IMR-90 (cell line): ENCODE data around the gene KICS2. TPM values are rescaled to one million over a fixed set of nuclear protein-coding genes. Genes with fewer than 3 reads are reported as not detected.

Experiments
- ATAC-seq: fragments of 200-7000 bp; cut with Tn5 transposase; 2 replicates; pipeline ENCODE4 v1.9.1; 2020; ENCODE audit warnings: low read depth, mild to moderate bottlenecking, moderate library complexity
- BruUV-seq: library from RNA; stranded (reverse); fragments of 400-500 nt; replicated peaks from 2 replicates; lab custom pipeline; 2021; lab: Mats Ljungman, UMichigan
- CTCF ChIA-PET: fragments of 300-600 bp; formaldehyde crosslinking; extraction: SDS; loops from one replicate; lab custom pipeline; 2021; ENCODE audit warnings: antibody characterized with exemption; lab: Yijun Ruan, JAX
- POLR2A ChIA-PET: fragments of 300-600 bp; sonication (Branson Sonifier 250); formaldehyde crosslinking; loops from one replicate; lab custom pipeline; 2022; ENCODE audit warnings: antibody characterized with exemption; ENCODE audit not compliant: unreplicated experiment; lab: Charles Lee
- DNase-seq: peaks from one replicate; pipeline ENCODE4 v3.0.0; 2013
- H2AFZ ChIP-seq: replicated peaks from 2 replicates; pipeline ENCODE3; 2013; ENCODE audit warnings: low read length, mild to moderate bottlenecking; ENCODE audit not compliant: poor library complexity
- H2AK5ac ChIP-seq: 2 replicates; pipeline ENCODE4 v1.6.1; 2013; ENCODE audit warnings: low read depth, low read length, inconsistent platforms
- H2AK9ac ChIP-seq: replicated peaks from 2 replicates; pipeline ENCODE3; 2013; ENCODE audit warnings: mild to moderate bottlenecking, low read depth, low read length, moderate library complexity; ENCODE audit not compliant: poor library complexity
- H2BK120ac ChIP-seq: 2 replicates; pipeline ENCODE4 v1.6.1; 2013; ENCODE audit warnings: low read depth, low read length, inconsistent platforms
- H2BK15ac ChIP-seq: 3 replicates; pipeline ENCODE4 v1.6.1; 2013; ENCODE audit warnings: low read depth, low read length, inconsistent platforms
- H2BK20ac ChIP-seq: 2 replicates; pipeline ENCODE4 v1.6.1; 2013; ENCODE audit warnings: low read depth, mild to moderate bottlenecking, inconsistent platforms, low read length, moderate library complexity
- H2BK5ac ChIP-seq: 2 replicates; pipeline ENCODE4 v1.6.1; 2013; ENCODE audit warnings: mild to moderate bottlenecking, low read depth, low read length, inconsistent platforms; ENCODE audit not compliant: poor library complexity, severe bottlenecking
- H3K14ac ChIP-seq: replicated peaks from 2 replicates; pipeline ENCODE4 v1.6.1; 2013; ENCODE audit warnings: low read depth, low read length, inconsistent platforms
- H3K18ac ChIP-seq: 2 replicates; pipeline ENCODE4 v1.6.1; 2013; ENCODE audit warnings: low read depth, low read length, control low read depth
- H3K23ac ChIP-seq: 2 replicates; pipeline ENCODE4 v1.6.1; 2013; ENCODE audit warnings: low read depth, low read length, inconsistent platforms
- H3K27ac ChIP-seq: 2 replicates; pipeline ENCODE4 v1.5.1; 2013; ENCODE audit warnings: mild to moderate bottlenecking, control low read depth, low read length; ENCODE audit not compliant: insufficient read depth
- H3K27me3 ChIP-seq: 2 replicates; pipeline ENCODE4 v1.6.1; 2013; ENCODE audit warnings: low read length; ENCODE audit not compliant: control insufficient read depth, insufficient read depth
- H3K36me3 ChIP-seq: 2 replicates; pipeline ENCODE4 v1.6.1; 2013; ENCODE audit warnings: low read length, mixed read lengths; ENCODE audit not compliant: control insufficient read depth, insufficient read depth
- H3K4ac ChIP-seq: 2 replicates; pipeline ENCODE4 v1.6.1; 2013; ENCODE audit warnings: low read depth, low read length, inconsistent platforms
- H3K4me1 ChIP-seq: 2 replicates; pipeline ENCODE4 v1.6.1; 2013; ENCODE audit warnings: low read length, mixed read lengths; ENCODE audit not compliant: control insufficient read depth, insufficient read depth
- H3K4me2 ChIP-seq: 2 replicates; pipeline ENCODE4 v1.6.1; 2013; ENCODE audit warnings: low read depth, mild to moderate bottlenecking, control low read depth, low read length, moderate library complexity
- H3K4me3 ChIP-seq: 2 replicates; pipeline ENCODE4 v1.5.1; 2013; ENCODE audit warnings: low read depth, mild to moderate bottlenecking, control low read depth, low read length, moderate library complexity; ENCODE audit not compliant: insufficient read depth
- H3K56ac ChIP-seq: 2 replicates; pipeline ENCODE4 v1.6.1; 2013; ENCODE audit warnings: low read length, inconsistent platforms; ENCODE audit not compliant: insufficient read depth; ENCODE audit errors: extremely low read depth
- H3K79me1 ChIP-seq, 2 experiments: 2 replicates each; pipeline ENCODE4 v1.6.1; 2013; ENCODE audit warnings: low read length in 2 of 2, inconsistent platforms in 1 of 2, low read depth in 1 of 2
- H3K9ac ChIP-seq: 2 replicates; pipeline ENCODE4 v1.6.1; 2013; ENCODE audit warnings: low read depth, low read length, control low read depth
- H3K9me1 ChIP-seq: 2 replicates; pipeline ENCODE4 v1.6.1; 2013; ENCODE audit warnings: low read length, inconsistent platforms; ENCODE audit not compliant: insufficient read depth
- H3K9me3 ChIP-seq: 2 replicates; pipeline ENCODE4 v1.6.1; 2013; ENCODE audit warnings: low read length; ENCODE audit not compliant: control insufficient read depth, insufficient read depth
- H4K20me1 ChIP-seq: 2 replicates; pipeline ENCODE4 v1.6.1; 2013; ENCODE audit warnings: low read length, inconsistent platforms; ENCODE audit not compliant: insufficient read depth
- H4K5ac ChIP-seq: 2 replicates; pipeline ENCODE4 v1.6.1; 2013; ENCODE audit warnings: mild to moderate bottlenecking, low read depth, low read length, control low read depth
- H4K8ac ChIP-seq, 2 experiments: 2 replicates each; pipeline ENCODE4 v1.6.1; 2013; ENCODE audit warnings: low read depth in 2 of 2, low read length in 2 of 2, control low read depth in 1 of 2, inconsistent platforms in 1 of 2
- H4K91ac ChIP-seq: 2 replicates; pipeline ENCODE4 v1.6.1; 2013; ENCODE audit warnings: low read depth, low read length, inconsistent platforms; ENCODE audit not compliant: insufficient read depth
- BHLHE40 ChIP-seq: fragments of 150-350 bp; IDR thresholded peaks from 2 replicates; pipeline ENCODE4 v1.6.1; 2016; ENCODE audit warnings: mild to moderate bottlenecking, low read depth, low read length
- CEBPB ChIP-seq: IDR thresholded peaks from 2 replicates; pipeline ENCODE4 v1.6.1; 2012; ENCODE audit warnings: low read depth, low read length, improper control_type of control experiment
- CHD1 ChIP-seq: IDR thresholded peaks from 2 replicates; pipeline ENCODE4 v1.6.1; 2012; ENCODE audit warnings: low read depth, low read length, improper control_type of control experiment
- FOS ChIP-seq: fragments of 150-350 bp; IDR thresholded peaks from 2 replicates; pipeline ENCODE4 v1.6.1; 2016; ENCODE audit warnings: low read depth, low read length
- MAFK ChIP-seq: IDR thresholded peaks from 2 replicates; pipeline ENCODE4 v1.6.1; 2012; ENCODE audit warnings: low read depth, low read length, improper control_type of control experiment
- MAZ ChIP-seq: IDR thresholded peaks from 2 replicates; pipeline ENCODE4 v1.6.1; 2012; ENCODE audit warnings: low read depth, mild to moderate bottlenecking, low read length, improper control_type of control experiment, moderate library complexity, borderline replicate concordance
- MXI1 ChIP-seq: IDR thresholded peaks from 2 replicates; pipeline ENCODE4 v1.6.1; 2012; ENCODE audit warnings: low read depth, mild to moderate bottlenecking, low read length, moderate library complexity, borderline replicate concordance
- NFE2L2 ChIP-seq: fragments of 150-350 bp; IDR thresholded peaks from 2 replicates; pipeline ENCODE4 v1.6.1; 2016; ENCODE audit warnings: low read depth, mild to moderate bottlenecking, low read length
- POLR2A ChIP-seq: IDR thresholded peaks from 2 replicates; pipeline ENCODE4 v1.6.1; 2012; ENCODE audit warnings: mild to moderate bottlenecking, low read depth, low read length
- RAD21 ChIP-seq: IDR thresholded peaks from 2 replicates; pipeline ENCODE4 v1.6.1; 2012; ENCODE audit warnings: low read length, improper control_type of control experiment
- RCOR1 ChIP-seq: IDR thresholded peaks from 2 replicates; pipeline ENCODE4 v1.6.1; 2012; ENCODE audit warnings: mild to moderate bottlenecking, low read length, improper control_type of control experiment; ENCODE audit not compliant: insufficient replicate concordance
- RFX5 ChIP-seq: IDR thresholded peaks from 2 replicates; pipeline ENCODE4 v1.8.0; 2012; ENCODE audit warnings: low read depth, mild to moderate bottlenecking, low read length, moderate library complexity
- SMC3 ChIP-seq: fragments of 150-350 bp; IDR thresholded peaks from 2 replicates; pipeline ENCODE4 v1.6.1; 2016; ENCODE audit warnings: low read depth, mild to moderate bottlenecking, antibody characterized with exemption, low read length, moderate library complexity
- WGBS, 2 experiments: methylation state at CpG; one replicate each; pipeline versions ENCODE4 v1.1.5 to v1.1.7; 2013; ENCODE audit warnings: missing lambda C conversion rate in 2 of 2; ENCODE audit not compliant: insufficient read length in 1 of 2; ENCODE audit errors: extremely low coverage in 2 of 2; 5-methylcytosine and 5-hydroxymethylcytosine counted together
- dilution Hi-C: fragments of 300-500 bp; cut with HindIII; formaldehyde crosslinking; loops from one replicate; pipeline ENCODE4 v1.14.3; 2018; ENCODE audit warnings: low sequenced_read_pairs; ENCODE audit not compliant: unreplicated experiment
- in situ Hi-C: fragments of 300-500 bp; cut with MboI; formaldehyde crosslinking; loops from 3 replicates; pipeline ENCODE4 v1.14.3; 2019; ENCODE audit warnings: low sequenced_read_pairs, inconsistent platforms, mixed read lengths
- intact Hi-C: fragments of 100-400 bp; cut with micrococcal nuclease; formaldehyde crosslinking; loops from 2 replicates; pipeline ENCODE4 v1.10.0; 2022
- polyA plus RNA-seq, 3 experiments: library from polyadenylated mRNA; depleted of rRNA; stranded (reverse); fragments of >200 nt; gene quantifications; 2 replicates each; pipeline ENCODE4 v1.2.3, GENCODE V29; 2012; ENCODE audit warnings: low replicate concordance in 1 of 3
- total RNA-seq: library from RNA; depleted of rRNA; stranded (reverse); fragments of >200 nt; gene quantifications from 2 replicates; pipeline ENCODE4 v1.2.3, GENCODE V29; 2012
- TF ChIP-seq, protein P1 (sequence below): conservative IDR thresholded peaks from 2 replicates; pipeline ENCODE4 v1.5.1; 2012; ENCODE audit warnings: mild to moderate bottlenecking, low read depth, low read length, improper control_type of control experiment
- TF ChIP-seq, protein P2 (sequence below): fragments of 150-350 bp; IDR thresholded peaks from 2 replicates; pipeline ENCODE4 v1.6.1; 2017; ENCODE audit warnings: mild to moderate bottlenecking, antibody characterized with exemption, low read length, low read depth
- TF ChIP-seq, protein P3 (sequence below): fragments of 150-350 bp; IDR thresholded peaks from 2 replicates; pipeline ENCODE4 v1.6.1; 2016; ENCODE audit warnings: low read depth, mild to moderate bottlenecking, low read length, moderate library complexity, borderline replicate concordance

Gene KICS2
- total and polyA plus RNA-seq, 2 of the 4 experiments (the other 2 are of a cell fraction), result 2.4 to 6.1 TPM

DNA sequence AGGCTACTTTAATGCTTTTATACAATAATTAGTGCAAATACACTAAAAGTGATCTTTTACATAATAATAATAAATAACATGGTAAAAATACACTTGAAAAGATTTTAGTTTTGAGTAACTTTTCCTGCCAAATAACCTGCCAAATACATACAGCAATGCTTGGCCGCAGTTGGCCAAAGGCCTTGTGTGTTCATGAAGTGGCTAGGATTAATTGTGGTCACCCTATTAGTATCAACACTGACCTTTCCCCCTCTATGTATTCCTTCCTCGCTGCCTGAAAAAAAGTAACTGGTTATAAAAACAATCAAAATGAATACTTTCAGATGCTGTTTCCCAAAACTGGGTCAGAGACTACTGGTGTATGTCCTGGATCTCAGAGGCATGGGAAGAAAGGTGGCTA is 34.3 kb downstream of the KICS2 start:
- peak overlapping the region; percentile 99 for H3K18ac ChIP-seq

More for the DNA sequence above, 34.3 kb downstream of the KICS2 start:
- WGBS, 2 experiments, result no CpG with 5 or more reads among the region's 2 CpGs
- Histone ChIP-seq H2AK5ac (peak overlapping the region; percentile 89), H3K4me1 (peaks cover 15% of the 10 kb centered on the region), H4K5ac (peak overlapping the region; percentile 91; the same call in 1 of the 2 replicates), H2BK15ac (peak overlapping the region; percentile 82; the same call in 2 of the 3 replicates), H3K27ac (peak overlapping the region; percentile 97), H3K36me3 (no peaks in the 10 kb centered on the region), H3K79me1 (peaks cover 0 to 19% of the 10 kb centered on the region in 2 experiments; a peak in 2 of 4 replicates), H4K20me1 (no peaks in the 10 kb centered on the region), H3K9me3 (no peaks in the 10 kb centered on the region), H3K27me3 (no peaks in the 10 kb centered on the region), H3K4me2 (peak overlapping the region; percentile 82), H3K4ac (peak overlapping the region; percentile 86), H4K91ac (peak overlapping the region; percentile 74), H2AK9ac (no peak overlapping the region), H2BK120ac (peak overlapping the region; percentile 95), H2BK5ac (peak overlapping the region; percentile 99), H2BK20ac (peak overlapping the region; percentile 95), H3K4me3 (no peak overlapping the region), H3K23ac (peak overlapping the region; percentile 82), H4K8ac (peak overlapping the region; percentile 71 to 90), H3K56ac (peak overlapping the region; percentile 71), H2AFZ (no peak overlapping the region), H3K9me1 (peaks cover 10% of the 10 kb centered on the region), H3K9ac (peak overlapping the region; percentile 3; the same call in 1 of the 2 replicates), H3K14ac (peak overlapping the region; percentile 85)
- BruUV-seq, result no TSS peak
- ChIA-PET POLR2A (no interaction called here), CTCF (interaction anchor here (0.7 kb wide), 1 partner anchor 347 kb away, joined by 5 read pairs; no protein-coding TSS in a partner anchor)
- no peak for DNase-seq
- dilution Hi-C loops (no loop called here), in situ Hi-C loops (no loop called here), intact Hi-C loops (loop anchor here (5.0 to 10.0 kb wide), 2 partner anchors 173 to 215 kb away; partner anchors contain the start of gene XPOT)
- no peak; the same call in 1 of the 2 replicates for ATAC-seq
- TF ChIP-seq SMC3 (no peak), MAFK (no peak), FOS (no peak), MAZ (no peak), CHD1 (no peak), BHLHE40 (no peak), NFE2L2 (no peak), POLR2A (no peak), CEBPB (no peak), RAD21 (no peak), RFX5 (no peak), RCOR1 (no peak), MXI1 (no peak)
- TF ChIP-seq, protein P1, sequence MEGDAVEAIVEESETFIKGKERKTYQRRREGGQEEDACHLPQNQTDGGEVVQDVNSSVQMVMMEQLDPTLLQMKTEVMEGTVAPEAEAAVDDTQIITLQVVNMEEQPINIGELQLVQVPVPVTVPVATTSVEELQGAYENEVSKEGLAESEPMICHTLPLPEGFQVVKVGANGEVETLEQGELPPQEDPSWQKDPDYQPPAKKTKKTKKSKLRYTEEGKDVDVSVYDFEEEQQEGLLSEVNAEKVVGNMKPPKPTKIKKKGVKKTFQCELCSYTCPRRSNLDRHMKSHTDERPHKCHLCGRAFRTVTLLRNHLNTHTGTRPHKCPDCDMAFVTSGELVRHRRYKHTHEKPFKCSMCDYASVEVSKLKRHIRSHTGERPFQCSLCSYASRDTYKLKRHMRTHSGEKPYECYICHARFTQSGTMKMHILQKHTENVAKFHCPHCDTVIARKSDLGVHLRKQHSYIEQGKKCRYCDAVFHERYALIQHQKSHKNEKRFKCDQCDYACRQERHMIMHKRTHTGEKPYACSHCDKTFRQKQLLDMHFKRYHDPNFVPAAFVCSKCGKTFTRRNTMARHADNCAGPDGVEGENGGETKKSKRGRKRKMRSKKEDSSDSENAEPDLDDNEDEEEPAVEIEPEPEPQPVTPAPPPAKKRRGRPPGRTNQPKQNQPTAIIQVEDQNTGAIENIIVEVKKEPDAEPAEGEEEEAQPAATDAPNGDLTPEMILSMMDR, result no peak
- TF ChIP-seq, protein P2, sequence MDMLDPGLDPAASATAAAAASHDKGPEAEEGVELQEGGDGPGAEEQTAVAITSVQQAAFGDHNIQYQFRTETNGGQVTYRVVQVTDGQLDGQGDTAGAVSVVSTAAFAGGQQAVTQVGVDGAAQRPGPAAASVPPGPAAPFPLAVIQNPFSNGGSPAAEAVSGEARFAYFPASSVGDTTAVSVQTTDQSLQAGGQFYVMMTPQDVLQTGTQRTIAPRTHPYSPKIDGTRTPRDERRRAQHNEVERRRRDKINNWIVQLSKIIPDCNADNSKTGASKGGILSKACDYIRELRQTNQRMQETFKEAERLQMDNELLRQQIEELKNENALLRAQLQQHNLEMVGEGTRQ, result no peak
- TF ChIP-seq, protein P3, sequence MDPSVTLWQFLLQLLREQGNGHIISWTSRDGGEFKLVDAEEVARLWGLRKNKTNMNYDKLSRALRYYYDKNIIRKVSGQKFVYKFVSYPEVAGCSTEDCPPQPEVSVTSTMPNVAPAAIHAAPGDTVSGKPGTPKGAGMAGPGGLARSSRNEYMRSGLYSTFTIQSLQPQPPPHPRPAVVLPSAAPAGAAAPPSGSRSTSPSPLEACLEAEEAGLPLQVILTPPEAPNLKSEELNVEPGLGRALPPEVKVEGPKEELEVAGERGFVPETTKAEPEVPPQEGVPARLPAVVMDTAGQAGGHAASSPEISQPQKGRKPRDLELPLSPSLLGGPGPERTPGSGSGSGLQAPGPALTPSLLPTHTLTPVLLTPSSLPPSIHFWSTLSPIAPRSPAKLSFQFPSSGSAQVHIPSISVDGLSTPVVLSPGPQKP, result no peak
